IPS-15b (cell line): ENCODE results near the gene ACOX3.
"Not testable (repeated sequence)": the region's sequence is repeated elsewhere in the genome, so short reads cannot be mapped to it uniquely, and the experiment has no call there.

Source experiments
- H3K27me3 ChIP-seq: one replicate; pipeline ENCODE4 v1.6.1; 2013; ENCODE audit warnings: low read length; ENCODE audit not compliant: control insufficient read depth, insufficient read depth
- H3K36me3 ChIP-seq: one replicate; pipeline ENCODE4 v1.6.1; 2013; ENCODE audit warnings: low read length; ENCODE audit not compliant: control insufficient read depth, insufficient read depth
- H3K4me1 ChIP-seq: one replicate; pipeline ENCODE4 v1.6.1; 2013; ENCODE audit warnings: mild to moderate bottlenecking, low read length; ENCODE audit not compliant: control insufficient read depth, insufficient read depth
- H3K4me3 ChIP-seq: one replicate; pipeline ENCODE4 v1.5.1; 2013; ENCODE audit warnings: low read depth, low read length
- H3K9ac ChIP-seq: one replicate; pipeline ENCODE4 v1.6.1; 2013; ENCODE audit warnings: low read depth, mild to moderate bottlenecking, low read length
- H3K9me3 ChIP-seq: one replicate; pipeline ENCODE4 v1.6.1; 2013; ENCODE audit warnings: mild to moderate bottlenecking, low read length; ENCODE audit not compliant: control insufficient read depth, insufficient read depth

The ACOX3 gene

DNA sequence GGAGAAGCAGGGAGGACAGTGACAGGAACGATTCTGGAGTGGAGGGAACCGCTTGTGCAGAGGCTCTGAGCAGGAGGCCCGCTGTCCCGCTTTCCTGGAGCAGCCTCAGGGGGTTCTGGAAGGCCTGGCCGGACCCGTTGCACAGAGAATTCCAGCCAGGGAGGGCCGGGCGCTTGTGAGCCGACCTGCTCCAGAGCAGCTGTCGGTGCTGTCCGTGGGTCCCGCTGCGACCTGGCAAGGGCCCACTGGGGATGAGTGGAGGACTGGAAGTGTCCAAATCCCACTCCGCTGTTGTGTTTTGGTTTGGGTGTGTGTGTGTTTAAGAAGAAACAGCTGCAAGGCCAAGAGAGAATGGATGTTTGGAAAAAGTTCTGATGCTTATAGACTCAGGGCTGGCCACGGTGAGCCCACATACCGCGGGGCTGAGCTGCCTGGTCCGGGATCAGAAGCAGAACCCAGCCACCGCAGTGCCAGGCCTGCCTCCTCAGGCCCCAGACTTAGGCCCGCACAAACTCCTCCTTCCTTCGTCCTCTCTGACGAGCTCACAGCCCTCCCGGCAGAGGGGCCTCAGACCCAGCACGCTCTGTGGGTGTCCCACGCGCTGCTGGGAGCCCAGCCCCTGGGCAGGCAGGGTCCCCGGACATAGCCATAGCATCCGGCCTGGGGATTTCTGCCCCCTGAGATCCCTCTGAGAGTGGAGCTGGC lies 97.1 kb downstream of the ACOX3 start:
- H3K9ac ChIP-seq: no peak overlapping the region
- no peaks in the 10 kb centered on the region for H3K9me3 ChIP-seq
- H3K4me1 ChIP-seq: no peaks in the 10 kb centered on the region
- H3K4me3 ChIP-seq: no peak overlapping the region
- H3K36me3 ChIP-seq: no peaks in the 10 kb centered on the region
- no peaks in the 10 kb centered on the region for H3K27me3 ChIP-seq

DNA sequence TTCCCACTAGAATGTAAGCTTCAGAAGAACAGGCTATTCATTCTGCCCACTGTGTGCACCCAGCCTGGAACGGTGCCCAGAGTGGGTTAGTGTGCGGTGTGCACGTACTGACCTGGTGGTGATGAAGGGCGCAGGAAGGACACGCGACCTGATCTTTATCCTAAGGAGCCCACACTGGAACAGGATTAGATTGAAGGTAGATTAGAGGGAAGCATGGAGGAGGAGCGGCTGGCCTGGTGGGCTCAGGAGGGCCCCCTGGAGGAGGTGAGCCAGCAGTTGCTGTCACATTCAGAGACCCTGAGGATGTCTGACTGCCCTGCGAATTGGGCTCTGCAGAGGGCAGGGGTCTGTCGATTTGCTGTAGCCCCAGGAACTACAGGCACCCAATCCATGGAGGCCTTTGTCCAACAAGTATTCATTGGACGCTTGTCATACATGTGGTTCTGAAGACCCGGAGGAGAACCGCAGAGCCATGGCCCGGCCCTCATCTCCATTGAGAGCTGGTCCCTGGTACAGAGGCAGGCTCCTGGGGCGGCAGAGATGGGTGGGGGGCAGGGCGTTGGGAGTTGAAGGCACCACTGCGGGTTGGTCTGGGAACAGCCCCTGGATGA lies 97.8 kb downstream of the ACOX3 start:
- Histone ChIP-seq H3K4me1 (no peaks in the 10 kb centered on the region), H3K4me3 (no peak overlapping the region), H3K36me3 (no peaks in the 10 kb centered on the region), H3K27me3 (no peaks in the 10 kb centered on the region), H3K9me3 (no peaks in the 10 kb centered on the region), H3K9ac (no peak overlapping the region)

DNA sequence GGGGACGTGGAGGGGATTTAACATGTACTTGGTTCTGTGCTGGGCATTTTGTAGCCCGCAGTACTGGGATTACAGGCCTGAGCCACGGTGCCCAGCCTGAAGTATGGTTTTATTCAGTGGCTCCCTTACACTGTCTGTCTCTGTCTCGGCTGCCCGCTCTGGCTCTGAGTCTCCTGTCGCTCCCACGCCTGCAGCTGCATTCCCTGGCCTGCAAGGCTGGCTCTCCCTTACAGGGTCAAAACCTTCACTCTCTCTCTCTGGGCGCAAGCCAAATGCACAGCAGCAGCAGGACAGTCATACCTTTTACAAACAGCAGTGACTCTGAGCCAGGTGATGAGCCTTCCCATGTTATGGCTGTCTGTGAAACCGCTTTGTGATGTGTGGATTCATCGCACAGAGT lies 98.8 kb downstream of the ACOX3 start:
- no peaks in the 10 kb centered on the region for H3K36me3 ChIP-seq
- H3K9ac ChIP-seq: no peak overlapping the region
- H3K4me1 ChIP-seq: no peaks in the 10 kb centered on the region
- H3K9me3 ChIP-seq: no peaks in the 10 kb centered on the region
- H3K4me3 ChIP-seq: no peak overlapping the region
- H3K27me3 ChIP-seq: no peaks in the 10 kb centered on the region

DNA sequence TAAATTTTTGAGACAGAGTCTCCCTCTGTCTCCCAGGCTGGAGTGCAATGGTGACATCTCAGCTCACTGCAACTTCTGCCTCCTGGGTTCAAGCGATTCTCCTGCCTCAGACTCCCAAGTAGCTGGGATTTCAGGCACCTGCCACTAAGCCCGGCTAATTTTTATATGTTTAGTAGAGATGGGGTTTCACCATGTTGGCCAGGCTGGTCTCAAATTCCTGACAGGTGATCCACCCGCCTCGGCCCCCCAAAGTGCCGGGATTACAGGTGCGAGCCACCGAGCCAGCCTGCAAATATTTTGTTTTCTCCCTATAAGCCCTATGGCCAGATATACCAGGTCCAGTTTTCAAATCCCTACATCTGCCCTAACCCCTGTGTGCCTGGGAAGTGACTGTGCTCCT lies 99.2 kb downstream of the ACOX3 start:
- H3K9me3 ChIP-seq, H3K27me3 ChIP-seq, H3K36me3 ChIP-seq, H3K4me1 ChIP-seq, H3K4me3 ChIP-seq, H3K9ac ChIP-seq: not testable (repeated sequence)

DNA sequence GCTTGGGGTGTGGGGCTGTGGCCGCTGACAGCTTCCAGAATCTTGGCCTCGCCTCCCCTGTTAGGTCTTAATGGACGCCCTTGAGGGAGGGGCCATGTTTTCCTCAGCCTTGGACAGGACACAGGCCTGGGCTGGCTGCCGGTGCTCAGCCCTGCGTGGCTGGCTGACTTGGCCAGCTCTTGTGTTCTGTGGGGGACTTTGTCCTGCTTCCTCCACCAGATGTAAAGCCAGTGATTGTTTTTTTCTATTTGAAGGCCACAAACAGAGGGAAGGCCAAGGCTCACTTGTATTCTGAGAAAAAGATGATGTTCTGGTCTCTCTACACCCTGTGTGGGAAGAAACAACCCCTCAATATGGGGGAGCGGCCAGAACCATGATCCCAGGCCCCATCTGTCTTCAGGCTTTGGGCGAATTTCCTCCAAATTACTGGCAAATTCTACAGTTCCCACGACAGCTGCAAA lies 99.7 kb downstream of the ACOX3 start:
- Histone ChIP-seq H3K4me3 (no peak overlapping the region), H3K9me3 (peaks cover 2% of the 10 kb centered on the region), H3K36me3 (no peaks in the 10 kb centered on the region), H3K9ac (no peak overlapping the region), H3K27me3 (no peaks in the 10 kb centered on the region), H3K4me1 (no peaks in the 10 kb centered on the region)

DNA sequence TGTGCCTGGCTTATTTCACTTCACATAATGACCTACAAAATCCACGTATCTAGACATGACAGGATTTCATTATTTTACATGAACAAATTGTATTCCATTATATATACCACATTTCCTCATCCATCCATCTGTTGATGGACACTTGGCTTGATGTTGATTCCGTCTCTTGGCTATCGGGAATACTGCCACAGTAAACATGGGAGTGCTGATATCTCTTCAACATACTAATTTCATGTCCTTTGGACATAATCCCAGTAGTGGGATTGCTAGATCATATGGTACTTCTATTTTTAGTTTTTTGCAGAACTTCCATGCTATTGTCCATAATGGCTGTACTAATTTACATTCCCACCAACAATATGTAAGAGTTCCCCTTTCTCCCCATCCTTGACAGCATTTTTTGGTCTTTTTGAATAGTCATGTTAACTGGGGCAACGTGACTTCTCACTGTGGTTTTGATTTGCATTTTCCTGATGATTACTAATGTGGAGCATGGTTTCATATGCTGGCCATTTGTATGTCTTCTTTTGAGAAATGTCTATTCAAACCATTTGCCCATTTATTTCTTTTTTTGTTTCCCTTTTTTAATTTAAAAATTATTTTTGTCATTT lies 102.1 kb downstream of the ACOX3 start:
- Histone ChIP-seq H3K4me1 (no peaks in the 10 kb centered on the region), H3K9me3 (peaks cover 2% of the 10 kb centered on the region), H3K4me3 (no peak overlapping the region), H3K9ac (no peak overlapping the region), H3K36me3 (no peaks in the 10 kb centered on the region), H3K27me3 (no peaks in the 10 kb centered on the region)

DNA sequence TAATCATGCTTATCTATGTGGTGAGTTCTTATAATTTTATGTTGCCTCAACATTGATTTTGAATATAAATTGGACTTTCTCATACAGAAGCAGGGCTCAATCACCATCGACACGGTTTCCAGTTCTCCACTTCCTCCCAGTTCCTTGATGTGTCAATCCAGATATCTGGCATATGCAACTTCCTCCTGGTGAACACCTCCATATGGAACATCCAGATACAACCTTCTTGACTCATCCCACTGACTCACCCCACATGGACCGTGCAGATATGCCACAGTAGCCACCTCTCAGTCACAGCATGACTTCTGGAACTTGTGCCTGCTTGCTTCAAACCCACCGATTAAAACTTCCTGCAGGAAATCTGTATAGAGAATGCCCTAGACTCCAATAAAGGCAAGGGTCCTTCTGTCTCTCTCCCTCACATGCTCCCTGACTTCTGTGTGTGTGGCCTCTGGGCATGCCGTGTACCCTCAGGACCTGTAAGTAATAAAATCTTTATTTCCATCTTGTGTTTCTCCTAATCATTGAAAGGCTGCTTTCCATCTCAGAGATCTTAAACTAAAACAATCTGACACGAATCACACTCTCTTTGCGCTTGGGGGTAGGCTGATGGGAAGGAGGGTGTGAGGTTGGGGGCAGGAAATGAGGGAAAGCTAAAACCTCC lies 104.0 kb downstream of the ACOX3 start:
- Histone ChIP-seq H3K4me3 (no peak overlapping the region), H3K27me3 (no peaks in the 10 kb centered on the region), H3K9me3 (peaks cover 2% of the 10 kb centered on the region), H3K4me1 (no peaks in the 10 kb centered on the region), H3K9ac (no peak overlapping the region), H3K36me3 (no peaks in the 10 kb centered on the region)

DNA sequence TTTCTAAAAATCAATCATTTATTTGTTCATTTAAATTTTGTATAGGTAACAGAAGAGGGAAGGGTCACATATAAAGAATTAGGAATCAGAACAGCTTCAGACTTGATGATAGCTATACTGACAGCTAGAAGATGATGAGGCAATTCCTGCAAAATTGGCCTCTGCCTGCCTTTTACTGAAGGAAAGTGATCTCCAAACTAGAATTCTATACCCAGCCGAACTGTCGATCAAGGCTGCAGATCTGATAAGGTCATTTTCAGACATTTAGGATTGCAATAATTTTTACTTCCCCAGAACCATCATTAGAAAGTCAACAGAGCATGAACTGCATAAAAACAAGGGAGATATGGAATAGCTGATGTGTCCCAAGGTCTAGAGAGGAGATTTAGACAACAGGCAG lies 104.7 kb downstream of the ACOX3 start:
- no peaks in the 10 kb centered on the region for H3K27me3 ChIP-seq
- H3K36me3 ChIP-seq: no peaks in the 10 kb centered on the region
- no peak overlapping the region for H3K9ac ChIP-seq
- no peak overlapping the region for H3K4me3 ChIP-seq
- no peaks in the 10 kb centered on the region for H3K4me1 ChIP-seq
- peaks cover 2% of the 10 kb centered on the region for H3K9me3 ChIP-seq

DNA sequence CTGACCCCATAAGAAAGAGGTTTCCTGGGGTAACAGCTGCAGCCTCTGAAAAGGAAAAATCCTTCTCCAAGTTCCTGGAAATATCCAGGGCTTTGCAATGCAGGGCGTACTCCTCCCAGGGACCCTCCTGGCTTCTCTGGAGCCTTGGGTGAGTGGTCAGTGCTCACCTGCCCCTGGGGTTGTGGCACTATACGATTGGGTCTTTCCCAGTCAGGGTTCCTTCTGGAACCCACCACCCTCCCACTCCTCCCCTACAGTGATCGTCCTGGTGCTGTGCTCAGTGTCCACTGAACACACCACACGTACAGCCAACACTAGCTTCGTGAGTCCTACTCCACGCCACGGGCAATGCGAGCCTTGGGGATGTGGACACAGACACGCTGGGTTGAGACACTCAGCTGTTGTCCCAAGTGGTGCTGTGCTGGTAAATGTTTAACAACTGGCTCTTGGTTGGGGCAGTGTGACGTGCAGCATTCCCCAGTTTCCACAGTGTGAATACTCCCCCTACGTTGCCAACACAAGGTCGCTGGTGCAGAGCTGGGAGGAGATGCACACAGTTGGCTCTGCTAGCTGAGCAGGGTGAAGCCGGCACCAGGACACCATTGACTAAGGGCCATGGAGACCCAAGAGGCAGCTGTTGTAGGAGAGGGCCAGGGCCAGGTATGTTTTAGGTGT lies 105.6 kb downstream of the ACOX3 start:
- peaks cover 2% of the 10 kb centered on the region for H3K9me3 ChIP-seq
- H3K4me1 ChIP-seq: no peaks in the 10 kb centered on the region
- H3K27me3 ChIP-seq: no peaks in the 10 kb centered on the region
- H3K4me3 ChIP-seq: no peak overlapping the region
- no peaks in the 10 kb centered on the region for H3K36me3 ChIP-seq
- no peak overlapping the region for H3K9ac ChIP-seq

DNA sequence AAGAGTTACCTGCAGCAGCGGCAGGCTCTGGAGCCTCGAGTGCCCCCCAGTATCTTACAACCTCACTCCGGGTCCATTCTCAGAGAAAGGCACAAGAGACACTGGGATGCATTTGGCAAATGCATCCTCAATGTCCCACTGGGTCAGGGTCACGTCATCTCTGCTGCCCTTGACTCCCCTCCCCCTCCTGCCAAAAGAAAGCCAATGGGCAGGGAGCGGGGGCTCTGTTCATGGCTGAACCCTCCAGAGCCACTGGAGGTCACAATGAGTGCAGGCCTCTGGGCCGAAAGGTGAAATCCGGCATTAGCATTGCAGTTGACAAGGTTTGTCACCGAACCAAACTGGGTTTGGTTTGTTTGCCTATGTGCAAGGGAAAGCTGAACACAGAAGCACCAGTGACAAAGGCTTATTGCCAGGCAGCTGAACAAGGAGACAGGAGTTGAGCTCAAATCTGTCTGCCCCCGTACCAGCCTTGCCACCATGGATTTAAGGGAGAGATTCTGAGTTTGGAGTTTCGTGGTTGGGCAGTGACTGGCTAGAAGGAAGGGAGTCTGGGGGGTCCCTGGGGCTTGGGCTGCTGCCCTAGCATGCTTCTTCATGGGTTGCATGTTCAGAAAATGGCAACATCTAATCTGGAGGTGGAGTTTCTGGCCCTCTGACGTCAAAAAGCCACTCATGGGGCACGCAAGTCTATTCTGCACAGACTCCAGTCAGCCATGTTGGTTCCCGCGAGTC lies 106.6 kb downstream of the ACOX3 start:
- Histone ChIP-seq H3K4me3 (no peak overlapping the region), H3K9me3 (peaks cover 2% of the 10 kb centered on the region), H3K4me1 (no peaks in the 10 kb centered on the region), H3K36me3 (no peaks in the 10 kb centered on the region), H3K9ac (no peak overlapping the region), H3K27me3 (no peaks in the 10 kb centered on the region)

DNA sequence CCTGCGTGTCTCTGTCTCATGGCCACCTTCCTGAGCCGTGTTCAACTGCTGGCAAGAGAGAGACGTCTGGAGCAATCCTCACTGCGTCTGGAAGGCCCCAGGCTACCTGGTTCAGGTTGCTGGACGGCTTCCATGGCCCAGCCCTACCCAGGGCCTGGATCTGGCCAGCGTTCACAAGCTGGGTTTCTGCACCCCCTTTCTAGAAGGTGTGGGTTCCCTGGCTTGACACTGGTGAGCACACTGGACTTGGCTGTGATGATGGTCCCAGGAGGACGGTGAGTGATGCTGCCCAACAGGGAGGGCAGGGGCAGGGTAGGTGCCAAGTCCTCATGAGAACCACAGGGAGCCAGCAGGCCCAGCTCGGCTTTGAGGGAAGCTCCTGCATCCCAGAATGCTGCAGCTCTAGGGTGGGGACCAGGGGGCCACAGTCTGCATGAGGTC lies 107.6 kb downstream of the ACOX3 start:
- no peaks in the 10 kb centered on the region for H3K4me1 ChIP-seq
- H3K9me3 ChIP-seq: peaks cover 2% of the 10 kb centered on the region
- no peak overlapping the region for H3K4me3 ChIP-seq
- no peak overlapping the region for H3K9ac ChIP-seq
- H3K27me3 ChIP-seq: no peaks in the 10 kb centered on the region
- no peaks in the 10 kb centered on the region for H3K36me3 ChIP-seq
